ENCODE data around the gene KIAA0319L. TPM values are rescaled to one million over a fixed set of nuclear protein-coding genes. Genes with fewer than 3 reads are reported as not detected.

KIAA0319L gene
- total RNA-seq, 4 donors from 2014 or later: 91.7 to 112 (median 97.6) TPM

DNA sequence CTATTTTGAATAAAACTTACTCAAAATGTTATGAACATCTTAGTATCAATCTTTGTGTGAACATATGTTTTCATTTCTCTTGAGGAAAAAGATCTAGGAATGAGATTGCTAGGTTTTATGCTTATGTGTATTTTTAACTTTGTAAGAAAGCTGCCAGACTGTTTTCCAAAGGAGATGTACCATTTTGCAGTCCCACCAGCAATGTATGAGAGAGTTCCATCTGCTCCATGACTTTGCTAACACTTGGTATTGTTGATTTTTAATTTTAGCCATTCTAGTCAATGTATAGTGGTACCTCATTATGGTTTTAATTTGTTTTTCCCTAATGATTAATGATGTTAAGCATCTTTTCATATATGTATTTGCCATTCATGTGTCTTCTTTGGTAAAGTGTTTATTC lies 156.2 kb downstream of the KIAA0319L start:
- intact Hi-C loops (cut with DNase I; ENCODE audit: low total_unique reads): no loop called here
- TF ChIP-seq, protein P1, sequence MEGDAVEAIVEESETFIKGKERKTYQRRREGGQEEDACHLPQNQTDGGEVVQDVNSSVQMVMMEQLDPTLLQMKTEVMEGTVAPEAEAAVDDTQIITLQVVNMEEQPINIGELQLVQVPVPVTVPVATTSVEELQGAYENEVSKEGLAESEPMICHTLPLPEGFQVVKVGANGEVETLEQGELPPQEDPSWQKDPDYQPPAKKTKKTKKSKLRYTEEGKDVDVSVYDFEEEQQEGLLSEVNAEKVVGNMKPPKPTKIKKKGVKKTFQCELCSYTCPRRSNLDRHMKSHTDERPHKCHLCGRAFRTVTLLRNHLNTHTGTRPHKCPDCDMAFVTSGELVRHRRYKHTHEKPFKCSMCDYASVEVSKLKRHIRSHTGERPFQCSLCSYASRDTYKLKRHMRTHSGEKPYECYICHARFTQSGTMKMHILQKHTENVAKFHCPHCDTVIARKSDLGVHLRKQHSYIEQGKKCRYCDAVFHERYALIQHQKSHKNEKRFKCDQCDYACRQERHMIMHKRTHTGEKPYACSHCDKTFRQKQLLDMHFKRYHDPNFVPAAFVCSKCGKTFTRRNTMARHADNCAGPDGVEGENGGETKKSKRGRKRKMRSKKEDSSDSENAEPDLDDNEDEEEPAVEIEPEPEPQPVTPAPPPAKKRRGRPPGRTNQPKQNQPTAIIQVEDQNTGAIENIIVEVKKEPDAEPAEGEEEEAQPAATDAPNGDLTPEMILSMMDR (IDR thresholded peaks at IDR 0.05): no peak
- TF ChIP-seq POLR2A (IDR thresholded peaks at IDR 0.05) (no peak), EP300 (IDR thresholded peaks at IDR 0.05; ENCODE audit: low read depth) (no peak), POLR2AphosphoS5 (IDR thresholded peaks at IDR 0.05) (no peak)
- Histone ChIP-seq H3K27ac (no peak overlapping the region), H3K9me3 (no peaks in the 10 kb centered on the region), H3K27me3 (no peaks in the 10 kb centered on the region), H3K36me3 (peaks cover 0 to 64% (median 21%) of the 10 kb centered on the region in 4 donors), H3K4me3 (no peak overlapping the region), H3K4me1 (no peaks in the 10 kb centered on the region)
- no peak for DNase-seq
- in situ Hi-C loops (cut with MboI; ENCODE audit: low pct_ligation_motif_present in 1 of 4, low pct_unique_long_range_greater_than_20kb in 1 of 4, low sequenced_read_pairs in 3 of 4): no loop called here

GRCh38 chr1:35398739-35399138 lies 158.5 kb downstream of the KIAA0319L start:
- intact Hi-C loops (cut with DNase I; ENCODE audit: low total_unique reads) (no loop called here), in situ Hi-C loops (cut with MboI; ENCODE audit: low pct_ligation_motif_present in 1 of 4, low pct_unique_long_range_greater_than_20kb in 1 of 4, low sequenced_read_pairs in 3 of 4) (no loop called here)
- Histone ChIP-seq H3K36me3 (peaks cover 0 to 62% (median 25%) of the 10 kb centered on the region in 4 donors), H3K4me3 (no peak overlapping the region), H3K9me3 (no peaks in the 10 kb centered on the region), H3K4me1 (no peaks in the 10 kb centered on the region), H3K27me3 (no peaks in the 10 kb centered on the region), H3K27ac (no peak overlapping the region)
- DNase-seq: no peak
- TF ChIP-seq, protein P1 (IDR thresholded peaks at IDR 0.05): no peak
- WGBS, 2 donors (ENCODE audit: low coverage in 1 of 2): 98 to 100% methylated on average over 2 to 3 of the region's 3 CpGs

- Histone ChIP-seq H3K4me3 (no peak overlapping the region), H3K27me3 (no peaks in the 10 kb centered on the region), H3K9me3 (no peaks in the 10 kb centered on the region), H3K4me1 (no peaks in the 10 kb centered on the region), H3K36me3 (peaks cover 0 to 62% (median 29%) of the 10 kb centered on the region in 4 donors), H3K27ac (no peak overlapping the region)
- TF ChIP-seq EP300 (IDR thresholded peaks at IDR 0.05; ENCODE audit: low read depth): no peak
- no peak for TF ChIP-seq POLR2A (IDR thresholded peaks at IDR 0.05)
- TF ChIP-seq, protein P1 (IDR thresholded peaks at IDR 0.05): no peak
- TF ChIP-seq POLR2AphosphoS5 (IDR thresholded peaks at IDR 0.05): no peak
- no peak for DNase-seq
- intact Hi-C loops (cut with DNase I; ENCODE audit: low total_unique reads): no loop called here
- WGBS, 2 donors (ENCODE audit: low coverage in 1 of 2): 100% methylated on average over 1 to 2 of the region's 2 CpGs
- in situ Hi-C loops (cut with MboI; ENCODE audit: low pct_ligation_motif_present in 1 of 4, low pct_unique_long_range_greater_than_20kb in 1 of 4, low sequenced_read_pairs in 3 of 4): no loop called here
Measured at GRCh38 chr1:35394386-35394785, 162.8 kb downstream of the KIAA0319L start.

GRCh38 chr1:35390600-35391494 lies 166.4 kb downstream of the KIAA0319L start:
- H3K36me3 ChIP-seq: peaks cover 0 to 70% (median 22%) of the 10 kb centered on the region in 4 donors
- H3K9me3 ChIP-seq: no peaks in the 10 kb centered on the region
- TF ChIP-seq POLR2A (IDR thresholded peaks at IDR 0.05) (no peak), POLR2AphosphoS5 (IDR thresholded peaks at IDR 0.05) (no peak), EP300 (IDR thresholded peaks at IDR 0.05; ENCODE audit: low read depth) (no peak)
- TF ChIP-seq, protein P1 (IDR thresholded peaks at IDR 0.05): no peak
- H3K4me1 ChIP-seq: no peaks in the 10 kb centered on the region
- no peak overlapping the region for H3K4me3 ChIP-seq
- no peaks in the 10 kb centered on the region for H3K27me3 ChIP-seq
- 94 to 95% methylated on average over 9 to 10 of the region's 10 CpGs for WGBS, 2 donors (ENCODE audit: low coverage in 1 of 2)
- in situ Hi-C loops (cut with MboI; ENCODE audit: low pct_ligation_motif_present in 1 of 4, low pct_unique_long_range_greater_than_20kb in 1 of 4, low sequenced_read_pairs in 3 of 4) (no loop called here), intact Hi-C loops (cut with DNase I; ENCODE audit: low total_unique reads) (no loop called here)
- H3K27ac ChIP-seq: no peak overlapping the region
- no peak for DNase-seq

Data from transverse colon (tissue), 4 donors.